Measurements from ENCODE around the gene USP54.

The USP54 gene

DNA sequence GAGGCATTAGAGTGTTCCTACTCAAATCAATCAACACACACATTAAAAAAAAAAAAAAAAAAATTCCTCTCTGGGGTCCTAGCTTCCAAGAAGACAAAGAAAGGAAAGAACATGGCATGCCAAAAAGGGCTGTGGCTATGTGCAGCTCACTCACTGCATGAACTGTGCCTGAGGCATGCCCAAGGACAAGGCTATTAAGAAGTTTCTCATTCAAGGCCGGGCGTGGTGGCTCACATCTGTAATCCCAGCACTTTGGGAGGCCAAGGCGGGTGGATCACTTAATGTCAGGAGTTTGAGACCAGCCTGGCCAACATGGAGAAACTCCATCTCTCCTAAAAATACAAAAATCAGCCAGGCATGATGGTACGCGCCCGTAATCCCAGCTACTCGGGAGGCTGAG, 53.4 kb downstream of the USP54 start:
- TF ChIP-seq POLR2AphosphoS5 (IDR thresholded peaks at IDR 0.05; ENCODE audit: low read depth, low read length) (no peak), TAF1 (IDR thresholded peaks at IDR 0.05; ENCODE audit: borderline replicate concordance, insufficient read depth, low read length) (no peak), FOXP2 (optimal IDR thresholded peaks at IDR 0.05; ENCODE audit: borderline replicate concordance, extremely low read depth, extremely low read length, insufficient read depth) (no peak)
- TF ChIP-seq, protein P1, sequence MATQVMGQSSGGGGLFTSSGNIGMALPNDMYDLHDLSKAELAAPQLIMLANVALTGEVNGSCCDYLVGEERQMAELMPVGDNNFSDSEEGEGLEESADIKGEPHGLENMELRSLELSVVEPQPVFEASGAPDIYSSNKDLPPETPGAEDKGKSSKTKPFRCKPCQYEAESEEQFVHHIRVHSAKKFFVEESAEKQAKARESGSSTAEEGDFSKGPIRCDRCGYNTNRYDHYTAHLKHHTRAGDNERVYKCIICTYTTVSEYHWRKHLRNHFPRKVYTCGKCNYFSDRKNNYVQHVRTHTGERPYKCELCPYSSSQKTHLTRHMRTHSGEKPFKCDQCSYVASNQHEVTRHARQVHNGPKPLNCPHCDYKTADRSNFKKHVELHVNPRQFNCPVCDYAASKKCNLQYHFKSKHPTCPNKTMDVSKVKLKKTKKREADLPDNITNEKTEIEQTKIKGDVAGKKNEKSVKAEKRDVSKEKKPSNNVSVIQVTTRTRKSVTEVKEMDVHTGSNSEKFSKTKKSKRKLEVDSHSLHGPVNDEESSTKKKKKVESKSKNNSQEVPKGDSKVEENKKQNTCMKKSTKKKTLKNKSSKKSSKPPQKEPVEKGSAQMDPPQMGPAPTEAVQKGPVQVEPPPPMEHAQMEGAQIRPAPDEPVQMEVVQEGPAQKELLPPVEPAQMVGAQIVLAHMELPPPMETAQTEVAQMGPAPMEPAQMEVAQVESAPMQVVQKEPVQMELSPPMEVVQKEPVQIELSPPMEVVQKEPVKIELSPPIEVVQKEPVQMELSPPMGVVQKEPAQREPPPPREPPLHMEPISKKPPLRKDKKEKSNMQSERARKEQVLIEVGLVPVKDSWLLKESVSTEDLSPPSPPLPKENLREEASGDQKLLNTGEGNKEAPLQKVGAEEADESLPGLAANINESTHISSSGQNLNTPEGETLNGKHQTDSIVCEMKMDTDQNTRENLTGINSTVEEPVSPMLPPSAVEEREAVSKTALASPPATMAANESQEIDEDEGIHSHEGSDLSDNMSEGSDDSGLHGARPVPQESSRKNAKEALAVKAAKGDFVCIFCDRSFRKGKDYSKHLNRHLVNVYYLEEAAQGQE (IDR thresholded peaks at IDR 0.05; ENCODE audit: insufficient read depth in 1 of 2, low read depth in 2 of 2, low read length in 2 of 2) = no peak

GRCh38 chr10:73537288-73537687, 53.9 kb downstream of the USP54 start:
- TF ChIP-seq POLR2AphosphoS5 (IDR thresholded peaks at IDR 0.05; ENCODE audit: low read depth, low read length) (no peak), FOXP2 (optimal IDR thresholded peaks at IDR 0.05; ENCODE audit: borderline replicate concordance, extremely low read depth, extremely low read length, insufficient read depth) (no peak), SIN3A (IDR thresholded peaks at IDR 0.05; ENCODE audit: borderline replicate concordance, insufficient read depth, low read length) (no peak), TAF1 (IDR thresholded peaks at IDR 0.05; ENCODE audit: borderline replicate concordance, insufficient read depth, low read length) (no peak)
- TF ChIP-seq, protein P1 (IDR thresholded peaks at IDR 0.05; ENCODE audit: insufficient read depth in 1 of 2, low read depth in 2 of 2, low read length in 2 of 2) = no peak

- TF ChIP-seq, protein P1 (IDR thresholded peaks at IDR 0.05; ENCODE audit: insufficient read depth in 1 of 2, low read depth in 2 of 2, low read length in 2 of 2) = no peak
- TF ChIP-seq POLR2AphosphoS5 (IDR thresholded peaks at IDR 0.05; ENCODE audit: low read depth, low read length) = no peak
- TF ChIP-seq FOXP2 (optimal IDR thresholded peaks at IDR 0.05; ENCODE audit: borderline replicate concordance, extremely low read depth, extremely low read length, insufficient read depth) = no peak
- TF ChIP-seq TAF1 (IDR thresholded peaks at IDR 0.05; ENCODE audit: borderline replicate concordance, insufficient read depth, low read length) = no peak
- TF ChIP-seq SIN3A (IDR thresholded peaks at IDR 0.05; ENCODE audit: borderline replicate concordance, insufficient read depth, low read length) = no peak
Measured at GRCh38 chr10:73534857-73535256, 56.3 kb downstream of the USP54 start.

- TF ChIP-seq SIN3A (IDR thresholded peaks at IDR 0.05; ENCODE audit: borderline replicate concordance, insufficient read depth, low read length) = no peak
- no peak for TF ChIP-seq TAF1 (IDR thresholded peaks at IDR 0.05; ENCODE audit: borderline replicate concordance, insufficient read depth, low read length)
- TF ChIP-seq POLR2AphosphoS5 (IDR thresholded peaks at IDR 0.05; ENCODE audit: low read depth, low read length) = no peak
- TF ChIP-seq FOXP2 (optimal IDR thresholded peaks at IDR 0.05; ENCODE audit: borderline replicate concordance, extremely low read depth, extremely low read length, insufficient read depth) = no peak
- TF ChIP-seq, protein P1 (IDR thresholded peaks at IDR 0.05; ENCODE audit: insufficient read depth in 1 of 2, low read depth in 2 of 2, low read length in 2 of 2) = no peak
Measured at GRCh38 chr10:73529089-73529832, 61.9 kb downstream of the USP54 start.

Measured in PFSK-1 (cell line).